Sigmoid colon (tissue), 7 donors: ENCODE results near the gene RXRG. TPM values are rescaled to one million over a fixed set of nuclear protein-coding genes. Genes with fewer than 3 reads are reported as not detected.

Source experiments
- DNase-seq: peaks from one replicate; pipeline ENCODE4 v3.0.0-alpha.2; 2019
- H3K27ac ChIP-seq, 4 donors: fragments of 200-600 bp; sonication (generic); one replicate each; pipeline ENCODE4 v1.5.1; 2016 to 2019; ENCODE audit warnings: mild to moderate bottlenecking in 1 of 4
- H3K27me3 ChIP-seq, 3 donors: fragments of 200-600 bp; sonication (generic); one replicate each; pipeline ENCODE4 v1.5.1; 2019; ENCODE audit warnings: mild to moderate bottlenecking in 1 of 3
- H3K36me3 ChIP-seq, 4 donors: fragments of 200-600 bp; sonication (generic); one replicate each; pipeline ENCODE4 v1.5.1; 2016 to 2019
- H3K4me1 ChIP-seq, 4 donors: fragments of 200-600 bp; sonication (generic); one replicate each; pipeline ENCODE4 v1.5.1; 2017 to 2019
- H3K4me3 ChIP-seq, 4 donors: fragments of 200-600 bp; sonication (generic); one replicate each; pipeline ENCODE4 v1.5.1; 2017 to 2019; ENCODE audit warnings: mild to moderate bottlenecking in 2 of 4, moderate library complexity in 1 of 4
- H3K9me3 ChIP-seq, 4 donors: fragments of 200-600 bp in 3 of 4; sonication (generic) in 3 of 4; one replicate each; pipeline versions ENCODE4 v1.5.1 to v1.6.1; 2013 to 2019
- CTCF ChIP-seq, 4 experiments: fragments of 450-650 bp in 3 of 4; fragments of 200-600 bp in 1 of 4; IDR thresholded peaks; one replicate each; pipeline ENCODE4 v1.5.1; 2016 to 2019; ENCODE audit warnings: antibody characterized with exemption in 4 of 4, mild to moderate bottlenecking in 3 of 4, moderate library complexity in 2 of 4
- EP300 ChIP-seq, 4 donors: sonication (generic); formaldehyde crosslinking; IDR thresholded peaks; one replicate each; pipeline ENCODE4 v1.6.1; 2017; ENCODE audit warnings: antibody characterized with exemption in 4 of 4
- POLR2A ChIP-seq, 2 donors: fragments of 450-650 bp; IDR thresholded peaks; one replicate each; pipeline ENCODE4 v1.6.1; 2016; ENCODE audit warnings: antibody characterized with exemption in 2 of 2, mild to moderate bottlenecking in 2 of 2, moderate library complexity in 2 of 2
- POLR2AphosphoS5 ChIP-seq, 4 donors: sonication (generic); formaldehyde crosslinking; IDR thresholded peaks; one replicate each; pipeline ENCODE4 v1.6.1; 2017; ENCODE audit warnings: antibody characterized with exemption in 4 of 4
- WGBS, 2 donors: extraction: QIAGEN DNeasy Blood & Tissue Kit; methylation state at CpG; one replicate each; pipeline ENCODE4 v1.1.7; 2013; 5-methylcytosine and 5-hydroxymethylcytosine counted together
- intact Hi-C: fragments of 100-400 bp; cut with DNase I; formaldehyde crosslinking; loops from one replicate; pipeline ENCODE4 v1.15.1; 2023
- polyA plus RNA-seq, 3 donors: library from polyadenylated mRNA; stranded (reverse); fragments of 200-250 nt; gene quantifications; one replicate each; pipeline ENCODE4 v1.2.3, GENCODE V29; 2013
- total RNA-seq, 4 donors: library from RNA; depleted of rRNA; stranded (reverse); fragments of >200 nt; gene quantifications; one replicate each; pipeline ENCODE4 v1.1.0, GENCODE V29; 2016
- donor health status: healthy with polysubstance abuse.
- donor health status: Bipolar disorder and iron deficiency.
- donor health status: healthy.

RXRG gene
- total and polyA plus RNA-seq, 7 donors, result 0.55 to 2.1 (median 1.2) TPM

GRCh38 chr1:165441166-165441880 is 3.6 kb downstream of the RXRG start:
- TF ChIP-seq EP300 (IDR thresholded peaks at IDR 0.05) (no peak), POLR2AphosphoS5 (IDR thresholded peaks at IDR 0.05) (no peak), POLR2A (IDR thresholded peaks at IDR 0.05) (no peak), CTCF (IDR thresholded peaks at IDR 0.05) (no peak)
- 68 to 72% methylated on average over 5 of the region's 5 CpGs for WGBS, 2 donors
- peak overlapping the region in 1 of 4 donors; percentile 2 for H3K27ac ChIP-seq
- peaks cover 10 to 37% (median 23%) of the 10 kb centered on the region in 3 donors for H3K27me3 ChIP-seq
- intact Hi-C loops, result no loop called here
- H3K9me3 ChIP-seq, result no peaks in the 10 kb centered on the region
- DNase-seq, result no peak
- peaks cover 0 to 19% (median 13%) of the 10 kb centered on the region in 4 donors for H3K4me1 ChIP-seq
- H3K36me3 ChIP-seq, result no peaks in the 10 kb centered on the region
- no peak overlapping the region for H3K4me3 ChIP-seq

GRCh38 chr1:165439330-165439729 is 5.6 kb downstream of the RXRG start:
- intact Hi-C loops, result no loop called here
- H3K4me1 ChIP-seq, result peaks cover 0 to 8% (median 2%) of the 10 kb centered on the region in 4 donors
- WGBS, 2 donors, result 51 to 62% methylated on average over 6 of the region's 6 CpGs
- peaks cover 0 to 17% (median 8%) of the 10 kb centered on the region in 3 donors for H3K27me3 ChIP-seq
- H3K27ac ChIP-seq, result no peak overlapping the region
- H3K4me3 ChIP-seq, result no peak overlapping the region
- no peaks in the 10 kb centered on the region for H3K36me3 ChIP-seq
- no peak for DNase-seq
- TF ChIP-seq POLR2AphosphoS5 (IDR thresholded peaks at IDR 0.05), result no peak
- no peak for TF ChIP-seq POLR2A (IDR thresholded peaks at IDR 0.05)
- no peak for TF ChIP-seq CTCF (IDR thresholded peaks at IDR 0.05)
- H3K9me3 ChIP-seq, result no peaks in the 10 kb centered on the region

GRCh38 chr1:165436994-165437393 is 7.9 kb downstream of the RXRG start:
- WGBS, 2 donors, result 69 to 71% methylated on average over 2 of the region's 2 CpGs
- Histone ChIP-seq H3K4me3 (no peak overlapping the region), H3K4me1 (no peaks in the 10 kb centered on the region), H3K27ac (no peak overlapping the region), H3K27me3 (no peaks in the 10 kb centered on the region), H3K9me3 (no peaks in the 10 kb centered on the region), H3K36me3 (no peaks in the 10 kb centered on the region)
- DNase-seq, result no peak
- TF ChIP-seq CTCF (IDR thresholded peaks at IDR 0.05) (no peak), POLR2AphosphoS5 (IDR thresholded peaks at IDR 0.05) (no peak), POLR2A (IDR thresholded peaks at IDR 0.05) (no peak), EP300 (IDR thresholded peaks at IDR 0.05) (no peak)
- intact Hi-C loops, result no loop called here

- Histone ChIP-seq H3K9me3 (no peaks in the 10 kb centered on the region), H3K4me1 (no peaks in the 10 kb centered on the region), H3K27me3 (no peaks in the 10 kb centered on the region), H3K4me3 (no peak overlapping the region), H3K36me3 (no peaks in the 10 kb centered on the region), H3K27ac (no peak overlapping the region)
- intact Hi-C loops, result no loop called here
- DNase-seq, result no peak
- WGBS, 2 donors, result 80 to 82% methylated on average over 2 of the region's 2 CpGs
- TF ChIP-seq EP300 (IDR thresholded peaks at IDR 0.05) (no peak), CTCF (IDR thresholded peaks at IDR 0.05) (no peak), POLR2A (IDR thresholded peaks at IDR 0.05) (no peak), POLR2AphosphoS5 (IDR thresholded peaks at IDR 0.05) (no peak)
These were observed 9.1 kb downstream of the RXRG start for GRCh38 chr1:165435801-165436200.

- TF ChIP-seq CTCF (IDR thresholded peaks at IDR 0.05) (no peak), EP300 (IDR thresholded peaks at IDR 0.05) (no peak), POLR2A (IDR thresholded peaks at IDR 0.05) (no peak), POLR2AphosphoS5 (IDR thresholded peaks at IDR 0.05) (no peak)
- whole genome bisulfite sequencing, 2 donors, result 52 to 61% methylated on average over 2 of the region's 2 CpGs
- H3K4me3 ChIP-seq, result no peak overlapping the region
These were observed 10.6 kb downstream of the RXRG start for GRCh38 chr1:165434281-165434680.

More at GRCh38 chr1:165434281-165434680, 10.6 kb downstream of the RXRG start:
- Histone ChIP-seq H3K27me3 (no peaks in the 10 kb centered on the region), H3K36me3 (no peaks in the 10 kb centered on the region), H3K4me1 (no peaks in the 10 kb centered on the region), H3K9me3 (no peaks in the 10 kb centered on the region), H3K27ac (no peak overlapping the region)
- no peak for DNase-seq
- intact Hi-C loops, result no loop called here
